HCEC 1CT (cell line): ENCODE results near the gene NCAPH2.

ENCODE experiments used
- DNase-seq: peaks from one replicate; pipeline ENCODE4 v3.0.0-alpha.2; 2017

NCAPH2 gene

DNA sequence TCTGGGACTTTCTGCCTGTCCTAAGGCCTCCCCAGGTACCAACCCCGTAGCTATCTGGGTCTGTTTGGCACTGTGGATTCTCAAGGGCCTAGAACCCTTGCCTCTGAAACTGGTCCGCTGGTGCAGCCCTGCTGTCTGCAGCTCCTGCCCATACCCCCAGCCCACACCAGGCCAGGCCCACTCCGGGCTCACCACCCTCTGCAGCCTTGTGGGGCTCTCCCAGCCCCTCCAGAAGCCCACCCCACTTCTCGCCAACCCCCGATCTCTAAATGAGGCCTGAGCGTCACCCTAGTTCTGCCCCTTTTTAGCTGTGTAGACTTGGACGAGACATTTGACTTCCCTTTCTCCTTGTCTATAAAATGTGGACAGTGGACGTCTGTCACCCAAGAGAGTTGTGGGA lies 42.4 kb downstream of the NCAPH2 start:
- no peak for DNase-seq

DNA sequence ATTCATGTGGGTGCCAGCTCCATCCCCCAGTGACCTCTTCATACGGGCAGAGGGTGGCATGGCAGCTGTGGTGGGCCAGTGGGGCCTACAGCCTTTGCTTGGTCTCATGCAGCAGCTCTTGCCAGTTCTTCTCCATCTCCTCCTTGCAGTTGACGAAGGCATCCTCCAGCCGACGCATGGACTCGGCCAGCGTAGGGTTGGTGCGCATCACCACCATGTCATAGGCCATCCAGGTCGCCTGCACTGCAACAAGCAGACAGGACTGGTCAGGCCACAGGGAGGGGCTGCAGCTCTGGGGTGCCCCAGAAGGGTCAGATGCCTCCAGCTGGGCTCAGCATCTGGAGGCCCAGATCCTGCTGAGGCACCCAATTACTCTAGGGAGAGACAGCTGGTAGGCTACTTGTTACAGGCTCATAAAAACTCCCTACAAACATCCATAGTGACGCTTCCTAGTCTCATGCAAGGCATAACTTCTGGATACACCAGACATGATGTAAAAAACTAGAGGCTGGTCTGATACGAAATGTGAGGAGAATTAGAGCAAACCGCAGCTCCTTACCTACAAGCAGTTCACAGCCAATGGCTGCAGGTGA lies 43.2 kb downstream of the NCAPH2 start:
- no peak for DNase-seq

DNA sequence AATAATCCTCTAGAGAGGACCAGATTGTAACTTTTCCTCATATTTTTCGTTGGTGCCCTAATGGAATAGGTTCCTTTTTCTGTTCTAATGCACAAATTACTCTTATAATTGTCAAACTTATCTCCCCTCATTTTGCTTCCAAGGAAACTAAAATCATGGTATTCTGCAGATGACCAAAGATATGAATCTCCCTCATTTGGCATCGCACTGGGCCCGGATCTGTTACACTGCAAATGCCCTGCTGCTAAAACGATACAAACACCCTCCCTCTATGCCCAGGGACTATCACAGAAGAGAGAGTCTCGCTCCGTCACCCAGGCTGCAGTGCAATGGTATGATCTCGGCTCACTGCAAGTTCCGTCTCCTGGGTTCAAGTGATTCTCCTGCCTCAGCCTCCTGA lies 45.3 kb downstream of the NCAPH2 start:
- no peak for DNase-seq

DNA sequence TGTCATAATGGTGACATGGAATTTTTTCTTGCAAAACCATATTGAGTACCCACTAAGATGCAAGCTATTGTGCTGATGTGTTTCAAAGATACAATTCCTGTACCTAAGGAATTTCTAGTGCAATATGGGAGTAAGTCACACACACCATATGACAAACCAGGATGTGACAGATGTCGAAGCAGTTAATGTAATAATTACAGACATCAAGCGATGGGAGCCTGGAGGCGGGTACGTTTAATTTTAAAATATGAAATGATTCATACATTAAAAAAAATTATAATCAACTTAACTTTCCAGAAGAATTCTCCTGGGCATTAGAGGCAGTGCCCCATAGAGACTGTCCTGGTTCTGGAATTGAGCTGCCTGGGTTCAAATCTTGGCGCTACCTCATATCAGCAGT lies 48.7 kb downstream of the NCAPH2 start:
- no peak for DNase-seq

DNA sequence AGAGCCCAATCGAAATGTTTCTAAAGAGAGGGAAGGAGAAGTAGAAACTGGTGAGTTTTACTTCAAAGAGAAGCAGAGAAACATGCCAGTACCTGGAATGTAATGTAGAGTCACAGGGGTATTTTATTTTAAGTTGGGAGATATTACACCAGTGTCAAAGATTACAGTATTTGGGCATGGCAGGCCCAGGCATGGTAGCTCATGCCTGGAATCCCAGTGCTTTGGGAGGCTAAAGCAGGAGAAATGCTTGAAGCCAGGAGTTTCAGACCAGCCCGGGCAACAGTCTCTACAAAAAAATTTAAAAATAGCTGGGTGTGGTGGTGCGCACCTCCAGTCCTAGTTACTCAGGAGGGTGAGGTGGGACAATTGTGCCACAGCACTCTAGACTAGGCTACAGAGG lies 52.0 kb downstream of the NCAPH2 start:
- DNase-seq: no peak

DNA sequence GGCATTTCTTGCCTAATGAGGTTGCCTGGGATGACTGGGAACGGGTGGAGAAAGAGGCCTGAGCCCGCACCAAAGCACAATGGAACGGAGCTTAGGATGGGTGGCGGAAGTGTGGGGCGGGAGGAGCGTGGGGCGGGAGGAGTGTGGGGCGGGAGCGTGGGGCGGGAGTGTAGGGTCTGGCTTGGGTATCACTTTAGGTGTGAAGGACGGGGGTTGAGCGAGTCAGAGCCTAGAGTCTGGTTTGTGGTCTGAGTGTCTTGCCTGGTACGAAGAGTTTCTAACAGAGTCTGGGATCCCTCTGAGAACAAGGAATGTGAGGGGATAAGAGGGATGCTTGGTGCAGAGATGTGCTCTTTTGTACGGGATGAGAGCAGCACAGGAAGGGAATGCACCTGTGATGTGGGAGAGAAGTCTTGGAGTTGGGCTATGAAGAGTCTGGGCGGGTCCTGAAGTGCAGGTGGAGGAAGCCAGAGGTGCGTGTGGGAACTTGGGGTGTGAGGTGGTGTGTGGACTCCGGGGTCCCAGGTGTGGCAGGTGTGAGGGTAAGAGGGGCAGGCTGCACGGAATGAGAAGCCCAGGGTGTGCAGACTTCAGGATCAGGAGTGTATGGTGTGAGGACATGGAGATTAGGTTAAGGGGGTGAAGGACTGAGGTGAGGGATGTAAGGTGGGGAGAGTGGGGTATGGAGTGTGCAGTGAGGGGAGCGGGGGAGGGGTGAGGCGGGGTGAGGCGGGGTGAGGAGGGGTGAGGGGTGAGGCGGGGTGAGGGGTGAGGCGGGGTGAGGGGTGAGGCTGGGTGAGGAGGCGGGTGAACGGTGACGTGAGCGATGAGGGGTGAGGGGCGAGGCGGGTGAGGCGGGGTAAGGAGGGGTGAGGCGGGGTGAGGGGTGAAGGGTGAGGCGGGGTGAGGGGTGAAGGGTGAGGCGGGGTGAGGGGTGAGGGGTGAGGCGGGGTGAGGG lies 53.7 kb downstream of the NCAPH2 start:
- DNase-seq: no peak

DNA sequence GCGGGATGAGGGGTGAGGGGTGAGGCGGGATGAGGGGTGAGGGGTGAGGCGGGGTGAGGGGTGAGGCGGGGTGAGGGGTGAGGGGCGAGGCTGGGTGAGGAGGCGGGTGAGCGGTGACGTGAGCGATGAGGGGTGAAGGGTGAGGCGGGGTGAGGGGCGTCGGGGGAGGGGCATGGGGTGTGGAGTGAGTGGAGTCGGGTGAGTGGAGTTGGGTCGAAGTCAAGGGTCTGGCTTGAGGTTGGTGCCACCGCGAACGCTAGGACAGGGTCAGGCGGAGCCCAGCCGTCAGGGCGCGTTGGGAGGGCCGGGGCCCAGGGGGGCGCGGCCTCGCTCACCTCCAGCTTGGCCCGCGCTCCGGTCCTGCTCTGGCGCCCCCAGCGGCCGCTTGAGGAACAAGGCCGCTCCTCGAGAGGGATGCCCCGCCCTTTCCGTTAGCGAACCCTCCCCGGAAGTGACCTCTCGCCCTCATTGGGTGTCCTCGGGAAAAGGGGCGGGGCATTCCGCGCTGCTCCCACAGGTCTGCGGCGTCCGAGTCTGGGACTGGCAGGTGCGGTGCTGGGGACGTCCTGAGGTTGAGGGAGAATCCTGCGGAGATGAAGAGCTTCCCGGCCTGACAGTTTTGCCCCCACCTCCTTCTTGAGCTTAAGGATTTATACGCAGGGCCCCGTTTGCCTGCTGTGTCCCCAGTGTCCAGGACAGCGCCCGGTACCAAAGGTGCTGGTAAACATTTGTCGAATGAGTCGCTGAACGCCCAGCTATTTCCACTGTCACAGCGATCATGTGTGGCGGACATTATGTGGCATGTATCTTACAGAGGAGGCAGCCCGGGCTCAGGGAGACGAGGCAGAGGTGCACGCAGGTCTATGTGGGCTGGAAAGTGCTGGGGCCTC lies 54.7 kb downstream of the NCAPH2 start, which contains the start of gene SYCE3:
TSS of gene SYCE3 (minus strand) at position 397 of the 890 bp plus-strand sequence. CDS start 6,514 bp downstream, outside the sequence.
- peak; percentile 81 for DNase-seq

DNA sequence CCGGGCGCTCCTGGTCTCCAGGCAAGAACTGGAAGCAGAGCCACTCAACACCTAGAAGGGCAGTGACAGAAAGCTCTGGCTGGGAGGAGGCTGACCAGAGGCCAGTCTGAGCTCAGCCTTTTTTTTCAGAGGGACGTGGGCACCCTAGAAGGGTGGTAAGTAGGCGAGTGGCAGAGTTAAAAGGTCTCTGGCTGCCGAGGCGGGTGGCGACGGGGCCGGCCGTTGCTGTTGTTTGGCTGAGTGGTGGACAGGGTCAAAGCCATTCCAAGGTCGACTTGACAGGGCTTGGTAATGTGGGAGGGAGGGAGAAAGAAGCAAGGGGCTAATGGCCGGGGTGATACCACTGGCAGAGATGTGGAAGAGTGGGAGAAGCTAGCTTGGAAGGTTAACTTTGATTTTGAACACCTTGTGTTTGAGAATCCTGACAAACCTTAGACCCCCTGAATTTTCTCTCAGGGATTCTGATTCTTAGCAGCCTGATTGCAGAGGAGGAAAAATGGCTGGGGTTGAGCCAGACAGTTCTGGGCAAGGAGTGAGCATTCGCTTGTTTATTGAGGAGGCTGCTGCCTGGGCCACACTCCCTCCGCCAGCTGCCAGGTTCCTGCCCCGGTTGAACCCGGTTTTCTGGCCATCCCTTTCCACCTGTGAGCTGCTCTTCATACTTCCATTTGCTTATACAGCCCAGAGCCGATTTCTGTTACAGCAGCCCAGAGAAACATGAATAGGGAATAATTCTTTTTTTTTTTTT lies 55.6 kb downstream of the NCAPH2 start:
- no peak for DNase-seq

DNA sequence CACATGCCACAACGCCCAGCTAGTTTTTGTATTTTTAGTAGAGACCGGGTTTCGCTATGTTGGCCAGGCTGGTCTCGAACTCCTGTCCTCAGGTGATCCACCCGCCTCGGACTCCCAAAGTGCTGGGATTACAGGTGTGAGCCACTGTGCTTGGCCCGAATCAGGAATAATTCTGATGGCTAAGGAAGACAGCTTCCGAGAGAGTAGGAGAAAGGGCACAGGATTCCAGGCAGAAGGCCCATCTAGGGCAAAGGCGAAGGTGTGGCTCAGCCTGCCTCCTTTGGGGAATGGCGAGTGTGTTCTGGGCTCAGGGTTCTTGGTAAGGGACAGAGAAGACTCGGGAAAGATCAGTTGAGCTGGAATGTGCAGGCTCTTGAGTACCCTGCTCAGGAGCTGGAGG lies 56.3 kb downstream of the NCAPH2 start:
- DNase-seq: no peak

DNA sequence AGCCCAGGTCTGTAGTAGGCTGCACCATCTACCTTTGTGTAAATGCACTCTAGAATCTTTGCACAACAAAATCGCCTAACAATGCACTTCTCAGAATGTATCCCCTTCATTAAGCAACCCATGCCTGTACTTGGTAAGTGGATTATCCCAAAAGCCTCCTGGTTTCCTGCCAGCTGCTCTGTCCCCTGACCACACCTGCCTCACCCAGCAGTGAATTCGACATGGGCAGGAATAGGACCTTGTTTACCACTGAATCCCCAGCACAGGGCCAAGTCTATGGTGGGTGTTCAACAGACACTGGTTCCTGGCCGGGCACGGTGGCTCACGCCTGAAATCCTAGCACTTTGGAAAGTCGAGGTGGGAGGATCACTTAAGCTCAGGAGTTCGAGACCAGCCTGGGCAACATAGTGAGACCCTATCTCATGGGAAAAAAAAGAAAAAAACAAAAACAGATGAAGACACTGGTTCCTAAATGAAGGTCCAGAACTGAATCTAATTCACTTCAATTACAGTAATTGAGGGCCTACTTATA lies 59.8 kb downstream of the NCAPH2 start:
- no peak for DNase-seq

DNA sequence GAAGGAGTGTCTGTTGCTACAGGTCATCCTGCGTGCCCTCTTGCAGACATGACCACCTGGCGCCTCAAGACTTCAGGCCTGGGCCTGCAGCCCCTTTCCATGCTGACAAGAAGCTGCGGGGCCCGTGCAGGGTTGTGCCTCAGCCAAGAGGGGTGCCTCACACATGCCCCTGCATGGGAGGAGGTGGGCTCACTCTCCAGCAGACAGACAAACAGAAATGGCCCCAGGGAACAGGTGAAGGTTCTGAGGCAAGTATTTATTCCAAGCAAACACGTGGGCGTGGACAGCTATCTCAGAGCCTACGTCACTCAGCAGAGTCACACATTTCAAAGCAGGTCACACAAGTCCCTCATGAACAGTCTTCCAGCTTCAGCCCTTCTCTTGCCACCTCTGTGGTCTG lies 60.6 kb downstream of the NCAPH2 start:
- DNase-seq: no peak

DNA sequence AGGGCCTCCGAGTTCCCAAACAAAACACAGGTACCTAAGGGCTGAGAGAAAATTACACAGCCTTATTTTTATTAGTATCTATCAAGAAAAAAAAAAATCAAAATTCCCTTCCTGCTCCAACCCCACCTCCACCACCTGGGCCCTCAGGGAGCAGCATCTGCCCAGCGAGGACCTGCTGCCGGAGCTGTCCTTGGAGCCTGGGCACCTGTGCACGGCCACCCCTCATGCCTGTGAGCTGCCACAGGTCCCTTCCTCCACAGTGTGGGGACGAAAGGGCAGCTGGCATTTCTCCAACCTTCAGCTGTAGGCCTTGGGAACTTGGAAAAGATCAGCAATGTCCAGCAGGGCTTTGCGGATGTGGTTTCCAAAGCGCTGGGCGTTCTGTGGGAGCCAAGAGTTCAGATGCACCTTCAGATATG lies 61.0 kb downstream of the NCAPH2 start:
- DNase-seq: no peak

DNA sequence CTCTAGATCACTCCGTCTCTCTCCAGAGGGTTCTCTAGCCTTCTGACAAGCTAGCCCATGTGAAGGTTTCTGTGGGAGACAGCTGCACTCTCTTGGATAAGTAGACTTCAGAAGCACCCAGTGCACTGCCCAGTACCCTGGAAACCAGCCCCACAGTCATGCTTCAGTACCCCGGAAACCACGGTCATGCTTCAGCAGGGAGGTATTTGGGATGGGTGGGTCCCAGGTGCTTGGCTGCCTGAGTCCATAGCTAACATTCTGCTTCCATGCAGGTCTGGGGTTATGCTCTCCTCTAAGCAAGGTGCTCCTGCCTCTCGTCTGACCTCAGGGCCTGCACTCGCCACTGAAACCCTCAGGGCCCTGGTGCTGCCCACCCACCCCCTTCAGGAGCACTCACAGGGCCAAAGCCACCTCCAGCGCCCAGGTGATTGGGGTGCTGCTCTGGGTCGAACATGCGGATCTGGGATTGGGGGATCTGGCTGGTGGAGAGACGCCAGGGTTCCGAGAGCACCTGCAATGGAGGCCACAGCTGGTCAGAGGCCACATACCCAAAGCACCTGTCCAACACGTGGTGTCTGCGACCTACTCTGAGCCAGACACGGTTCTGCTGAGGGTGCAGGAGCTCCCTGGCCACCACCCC lies 62.0 kb downstream of the NCAPH2 start:
- no peak for DNase-seq

DNA sequence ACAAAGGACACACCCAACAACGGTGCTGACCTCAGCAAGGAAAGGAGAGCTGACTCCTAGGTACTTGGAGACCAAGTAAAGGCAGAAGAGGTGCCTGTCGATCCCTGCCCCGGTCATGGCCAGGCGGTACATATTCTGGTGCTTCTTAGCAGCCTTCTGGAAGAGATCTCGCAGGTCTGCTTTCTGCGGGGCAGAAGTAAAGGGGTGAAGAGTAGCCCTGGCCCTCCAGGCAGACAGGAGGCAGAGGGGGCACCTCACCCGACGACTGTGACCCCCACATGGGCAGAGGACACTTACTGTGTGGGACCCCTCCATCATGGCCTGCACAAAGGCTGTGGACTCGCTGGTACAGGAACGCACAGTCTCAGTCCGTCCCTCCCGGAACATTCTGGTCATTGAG lies 62.8 kb downstream of the NCAPH2 start:
- DNase-seq: no peak

DNA sequence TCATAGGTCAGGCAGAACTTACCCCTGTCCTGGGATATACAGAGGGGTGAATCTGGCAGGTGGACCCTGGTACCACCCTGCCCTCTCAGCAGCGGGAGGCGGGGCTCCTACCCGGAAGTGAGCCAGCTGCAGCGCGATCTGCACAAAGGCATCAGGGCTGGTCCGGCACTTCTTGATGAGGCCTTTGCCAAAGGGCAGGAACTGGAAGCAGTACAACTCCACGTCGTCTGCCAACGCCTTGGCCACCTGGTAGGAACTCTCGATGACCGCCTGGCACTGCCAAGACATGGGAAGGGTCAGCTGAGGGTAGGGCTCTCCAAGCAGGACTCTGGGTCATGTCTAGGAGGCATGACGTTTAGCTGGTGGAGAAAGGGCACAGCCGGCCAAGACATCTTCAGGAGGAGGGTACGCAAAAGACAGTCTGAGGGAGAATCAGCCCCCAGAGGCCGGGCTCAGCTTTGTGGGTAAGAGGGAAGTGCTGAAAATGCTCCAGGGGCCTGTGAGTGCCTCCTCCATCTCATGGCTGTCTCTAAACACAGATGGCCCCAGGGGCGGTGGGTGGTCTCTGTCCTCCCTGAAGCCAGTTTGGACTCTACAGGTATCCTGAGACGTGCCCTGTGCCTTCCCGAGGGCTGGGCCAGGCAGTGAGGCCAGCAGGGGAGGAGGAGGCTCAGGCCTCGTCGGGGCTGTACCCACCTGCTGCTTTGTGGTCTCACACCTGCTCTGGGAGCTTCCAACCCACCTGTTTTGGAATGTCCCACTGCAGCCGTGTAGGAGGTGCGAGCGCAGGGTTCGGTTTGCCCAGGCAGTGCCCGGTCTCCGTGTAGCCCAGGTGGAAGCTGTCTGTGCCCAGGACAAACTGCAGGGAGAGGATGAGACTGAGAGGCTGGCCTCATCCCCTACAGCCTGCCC lies 63.5 kb downstream of the NCAPH2 start:
- DNase-seq: no peak

DNA sequence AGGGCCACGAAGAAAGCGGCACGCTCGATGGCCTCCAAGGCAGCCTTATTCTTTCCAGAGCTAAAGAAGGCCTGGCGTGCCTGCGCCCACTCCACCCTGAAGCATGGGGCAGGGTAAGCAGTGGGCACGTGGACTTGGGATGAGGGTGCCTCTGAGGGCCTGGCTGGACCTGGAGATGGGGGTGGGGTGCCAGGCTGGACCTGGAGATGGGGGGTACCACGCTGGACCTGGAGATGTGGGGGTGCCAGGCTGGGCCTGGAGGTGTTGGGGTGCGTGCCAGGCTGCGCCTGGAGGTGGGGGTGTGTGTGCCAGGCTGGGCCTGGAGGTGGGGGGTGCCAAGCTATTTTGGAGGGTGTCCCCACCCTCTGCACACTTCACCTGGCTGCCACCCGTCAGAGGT lies 64.9 kb downstream of the NCAPH2 start:
- no peak for DNase-seq

DNA sequence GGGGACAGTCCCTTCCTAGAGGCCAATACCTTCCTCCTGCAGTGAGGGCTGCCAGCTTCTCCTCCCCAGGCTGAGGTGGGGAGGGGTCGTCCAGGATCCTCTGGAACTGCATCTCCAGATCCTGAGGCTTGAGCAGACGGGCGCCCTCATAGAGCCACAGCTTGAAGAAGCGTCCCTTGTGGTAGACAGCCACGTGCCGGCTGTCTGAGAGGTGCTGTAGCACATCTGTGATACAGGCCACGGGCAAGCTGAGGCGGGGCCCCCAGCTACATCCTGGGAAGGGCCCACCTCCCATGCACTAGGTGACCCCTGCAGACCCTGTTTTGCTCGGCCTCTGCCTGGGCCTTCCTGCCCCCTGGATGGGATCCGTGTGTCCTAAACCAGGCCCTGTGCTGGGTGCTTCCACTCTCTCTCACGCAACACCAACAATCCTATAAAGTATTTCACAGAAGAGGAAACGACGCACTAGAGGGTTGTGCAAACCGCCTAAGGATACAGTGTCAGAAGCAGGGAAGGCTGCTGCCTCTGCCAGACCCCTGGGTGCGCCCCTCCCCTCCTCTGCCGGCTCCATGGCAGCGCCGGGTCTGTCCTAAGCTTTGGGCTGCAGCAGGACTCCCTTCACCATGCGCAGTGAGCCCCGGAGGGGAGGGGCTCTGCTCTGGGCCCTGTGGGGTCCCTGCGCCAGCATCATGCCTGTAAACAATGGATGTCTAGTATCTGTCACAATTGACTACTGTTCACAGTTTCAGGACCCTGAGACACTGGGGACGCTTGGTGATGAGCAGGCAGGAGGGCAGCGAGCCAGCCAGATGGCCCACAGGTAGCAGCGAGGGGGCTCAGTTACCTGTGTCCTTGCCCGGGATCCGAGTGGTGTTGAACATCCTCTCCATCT lies 65.7 kb downstream of the NCAPH2 start:
- DNase-seq: no peak

DNA sequence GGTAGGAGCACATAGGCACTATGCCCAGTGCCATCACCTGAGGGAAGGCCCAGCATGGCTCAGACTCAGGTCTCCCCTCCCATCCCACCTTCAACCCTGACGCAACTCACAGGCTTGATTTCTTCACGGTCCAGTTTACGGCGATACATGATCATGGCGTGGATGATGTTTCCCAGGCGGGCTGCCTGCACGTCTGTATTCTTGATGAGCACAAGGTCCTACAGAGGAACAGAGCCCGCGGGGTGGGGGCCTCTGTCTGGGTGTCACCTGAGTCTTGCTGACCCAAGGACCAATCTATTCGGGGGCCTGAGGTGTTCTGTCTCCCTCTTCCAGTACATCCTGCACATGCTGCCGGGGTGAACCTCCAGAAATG lies 66.3 kb downstream of the NCAPH2 start:
- no peak for DNase-seq
